Transverse colon (tissue), 4 donors: Measurements from ENCODE around the gene RAB36. TPM values are rescaled to one million over a fixed set of nuclear protein-coding genes. Genes with fewer than 3 reads are reported as not detected.

Experiments used
- DNase-seq: peaks from one replicate; pipeline ENCODE4 v3.0.0-alpha.2; 2019
- H3K27ac ChIP-seq, 4 donors: fragments of 200-600 bp; sonication (generic); 2 replicates each; pipeline ENCODE4 v1.5.1; 2016 to 2018; ENCODE audit warnings: inconsistent platforms in 4 of 4
- H3K27me3 ChIP-seq: fragments of 200-600 bp; sonication (generic); 2 replicates; pipeline ENCODE4 v1.5.1; 2017; ENCODE audit warnings: inconsistent platforms
- H3K36me3 ChIP-seq, 4 donors: fragments of 200-600 bp; sonication (generic); 2 replicates each; pipeline ENCODE4 v1.5.1; 2017 to 2019; ENCODE audit warnings: inconsistent platforms in 4 of 4
- H3K4me1 ChIP-seq, 4 donors: fragments of 200-600 bp; sonication (generic); 2 replicates each; pipeline ENCODE4 v1.5.1; 2017 to 2020; ENCODE audit warnings: inconsistent platforms in 4 of 4
- H3K4me3 ChIP-seq, 4 donors: fragments of 200-600 bp; sonication (generic); 1 replicate in 1 of 4; 2 replicates in 3 of 4; pipeline versions ENCODE4 v1.5.1 to v1.6.1; 2017 to 2019; ENCODE audit warnings: inconsistent platforms in 4 of 4
- H3K9me3 ChIP-seq, 2 donors: fragments of 200-600 bp; sonication (generic); 2 replicates each; pipeline ENCODE4 v1.5.1; 2017 to 2019; ENCODE audit warnings: inconsistent platforms in 2 of 2
- EP300 ChIP-seq: sonication (generic); formaldehyde crosslinking; IDR thresholded peaks from one replicate; pipeline ENCODE4 v1.6.1; 2017; ENCODE audit warnings: antibody characterized with exemption, low read depth
- POLR2A ChIP-seq: fragments of 450-650 bp; IDR thresholded peaks from one replicate; pipeline ENCODE4 v1.6.1; 2016; ENCODE audit warnings: antibody characterized with exemption, mild to moderate bottlenecking, moderate library complexity
- POLR2AphosphoS5 ChIP-seq, 3 donors: sonication (generic); formaldehyde crosslinking; IDR thresholded peaks; one replicate each; pipeline ENCODE4 v1.6.1; 2016; ENCODE audit warnings: antibody characterized with exemption in 3 of 3
- WGBS, 2 donors: methylation state at CpG; one replicate each; pipeline ENCODE4 v1.1.5; 2018; ENCODE audit warnings: low coverage in 1 of 2; 5-methylcytosine and 5-hydroxymethylcytosine counted together
- in situ Hi-C, 4 donors: fragments of 200-750 bp; cut with MboI; loops; one replicate each; pipeline versions ENCODE4 v1.15.0 to v1.15.1; 2017; ENCODE audit warnings: low sequenced_read_pairs in 3 of 4, low pct_ligation_motif_present in 1 of 4, low pct_unique_long_range_greater_than_20kb in 1 of 4
- intact Hi-C: fragments of 100-400 bp; cut with DNase I; formaldehyde crosslinking; loops from one replicate; pipeline ENCODE4 v1.15.1; 2023; ENCODE audit warnings: low total_unique reads
- total RNA-seq, 4 donors: library from RNA; depleted of rRNA; stranded (reverse); fragments of >200 nt; gene quantifications; one replicate each; pipeline ENCODE4 v1.1.0, GENCODE V29; 2016
- TF ChIP-seq, protein P1 (sequence below), 5 experiments: fragments of 200-600 bp in 3 of 5; fragments of 450-650 bp in 2 of 5; sonication (generic) in 3 of 5; IDR thresholded peaks; 1 replicate in 2 of 5; 2 replicates in 3 of 5; pipeline ENCODE4 v1.5.1; 2016 to 2017; ENCODE audit warnings: antibody characterized with exemption in 5 of 5, inconsistent platforms in 3 of 5, mild to moderate bottlenecking in 2 of 5, moderate library complexity in 1 of 5

The RAB36 gene
- total RNA-seq, 4 donors from 2014 or later, result 0.37 to 1.1 (median 0.82) TPM; not detected in 1

DNA sequence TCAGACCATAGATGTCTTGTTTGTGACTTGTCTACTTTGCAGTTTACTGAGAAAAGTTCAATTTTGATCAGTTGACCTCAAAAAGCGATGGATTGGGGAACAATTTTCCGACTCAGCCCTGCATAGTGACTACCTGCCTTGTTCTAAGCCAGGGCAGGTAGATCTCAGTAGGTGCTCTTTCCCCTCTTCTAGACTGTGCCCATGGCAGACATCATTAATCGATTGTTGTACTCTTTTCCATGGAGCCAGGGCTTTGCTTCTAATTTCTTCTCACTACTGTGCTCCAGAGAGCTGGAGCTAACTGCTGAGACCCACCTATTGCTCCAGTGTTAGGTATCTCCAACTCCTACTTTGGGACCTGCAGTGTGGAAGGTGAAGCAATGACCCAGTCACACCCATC is 9.9 kb downstream of the RAB36 start:
- TF ChIP-seq POLR2A, result no peak
- TF ChIP-seq POLR2AphosphoS5 (IDR thresholded peaks at IDR 0.05), result no peak
- TF ChIP-seq, protein P1, sequence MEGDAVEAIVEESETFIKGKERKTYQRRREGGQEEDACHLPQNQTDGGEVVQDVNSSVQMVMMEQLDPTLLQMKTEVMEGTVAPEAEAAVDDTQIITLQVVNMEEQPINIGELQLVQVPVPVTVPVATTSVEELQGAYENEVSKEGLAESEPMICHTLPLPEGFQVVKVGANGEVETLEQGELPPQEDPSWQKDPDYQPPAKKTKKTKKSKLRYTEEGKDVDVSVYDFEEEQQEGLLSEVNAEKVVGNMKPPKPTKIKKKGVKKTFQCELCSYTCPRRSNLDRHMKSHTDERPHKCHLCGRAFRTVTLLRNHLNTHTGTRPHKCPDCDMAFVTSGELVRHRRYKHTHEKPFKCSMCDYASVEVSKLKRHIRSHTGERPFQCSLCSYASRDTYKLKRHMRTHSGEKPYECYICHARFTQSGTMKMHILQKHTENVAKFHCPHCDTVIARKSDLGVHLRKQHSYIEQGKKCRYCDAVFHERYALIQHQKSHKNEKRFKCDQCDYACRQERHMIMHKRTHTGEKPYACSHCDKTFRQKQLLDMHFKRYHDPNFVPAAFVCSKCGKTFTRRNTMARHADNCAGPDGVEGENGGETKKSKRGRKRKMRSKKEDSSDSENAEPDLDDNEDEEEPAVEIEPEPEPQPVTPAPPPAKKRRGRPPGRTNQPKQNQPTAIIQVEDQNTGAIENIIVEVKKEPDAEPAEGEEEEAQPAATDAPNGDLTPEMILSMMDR (IDR thresholded peaks at IDR 0.05), result no peak
- TF ChIP-seq EP300, result no peak
- peaks cover 0 to 5% (median 2%) of the 10 kb centered on the region in 4 donors for H3K4me1 ChIP-seq
- H3K27ac ChIP-seq, result no peak overlapping the region
- in situ Hi-C loops, result loop anchor here in 1 of 4 donors (25.0 kb wide), 1 partner anchor 232 kb away; no protein-coding TSS in a partner anchor
- no peak overlapping the region for H3K4me3 ChIP-seq
- H3K27me3 ChIP-seq, result no peaks in the 10 kb centered on the region
- intact Hi-C loops, result no loop called here
- 80 to 94% methylated on average over 1 to 3 of the region's 3 CpGs for WGBS, 2 donors
- no peaks in the 10 kb centered on the region for H3K36me3 ChIP-seq
- no peak for DNase-seq
- H3K9me3 ChIP-seq, result no peaks in the 10 kb centered on the region

DNA sequence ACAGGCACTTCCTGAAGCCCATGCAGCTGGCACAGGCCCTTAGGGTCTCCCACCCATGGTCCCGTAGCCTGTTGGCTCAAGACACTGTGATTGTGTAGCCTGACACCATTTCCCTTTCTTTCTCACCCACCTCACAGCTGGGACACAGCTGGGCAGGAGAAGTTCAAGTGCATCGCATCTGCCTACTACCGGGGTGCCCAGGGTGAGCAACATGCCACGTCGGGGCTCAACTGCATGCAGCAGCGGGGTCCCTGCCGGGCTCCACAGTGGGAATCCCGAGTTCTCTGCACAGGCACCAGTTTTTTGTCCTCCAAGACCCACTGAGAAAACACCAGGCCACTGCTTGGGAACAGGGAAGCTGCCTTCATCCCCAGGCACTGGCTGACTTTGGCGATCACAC is 10.6 kb downstream of the RAB36 start:
- intact Hi-C loops, result no loop called here
- WGBS, 2 donors, result 96 to 100% methylated on average over 1 to 9 of the region's 9 CpGs

DNA sequence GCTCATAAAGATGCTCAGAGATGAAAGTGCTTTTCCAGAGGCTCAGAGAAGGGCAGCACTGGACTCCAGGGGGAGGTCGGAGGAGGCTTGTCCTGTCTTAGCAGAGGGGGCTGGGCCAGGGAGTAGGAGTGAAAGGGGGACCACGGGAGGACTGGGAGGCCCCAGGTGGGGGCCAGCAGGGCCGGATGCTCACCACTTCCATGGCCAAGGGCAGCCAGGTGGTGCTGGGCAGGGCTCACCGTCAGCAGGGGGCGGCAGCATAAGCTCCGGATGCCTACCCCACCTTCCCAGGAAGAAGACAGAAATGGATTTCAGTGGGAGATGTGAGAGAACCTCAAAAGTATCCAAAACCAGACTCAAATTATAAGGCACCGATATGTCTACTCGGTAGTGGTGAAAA is 11.0 kb downstream of the RAB36 start:
- no peak for TF ChIP-seq POLR2A
- no peak for TF ChIP-seq POLR2AphosphoS5 (IDR thresholded peaks at IDR 0.05)
- TF ChIP-seq, protein P1 (IDR thresholded peaks at IDR 0.05), result no peak
- TF ChIP-seq EP300, result no peak
- H3K27me3 ChIP-seq, result no peaks in the 10 kb centered on the region
- H3K36me3 ChIP-seq, result no peaks in the 10 kb centered on the region
- no peak overlapping the region for H3K4me3 ChIP-seq
- H3K9me3 ChIP-seq, result no peaks in the 10 kb centered on the region
- H3K27ac ChIP-seq, result no peak overlapping the region
- DNase-seq, result no peak
- intact Hi-C loops, result no loop called here
- in situ Hi-C loops, result loop anchor here in 1 of 4 donors (25.0 kb wide), 1 partner anchor 231 kb away; no protein-coding TSS in a partner anchor
- H3K4me1 ChIP-seq, result peaks cover 0 to 5% (median 2%) of the 10 kb centered on the region in 4 donors
- WGBS, 2 donors, result 52 to 100% methylated on average over 2 to 8 of the region's 8 CpGs

More for the DNA sequence above, 10.6 kb downstream of the RAB36 start:
- Histone ChIP-seq H3K9me3 (no peaks in the 10 kb centered on the region), H3K27me3 (no peaks in the 10 kb centered on the region), H3K36me3 (no peaks in the 10 kb centered on the region), H3K27ac (no peak overlapping the region), H3K4me1 (peaks cover 0 to 5% (median 2%) of the 10 kb centered on the region in 4 donors), H3K4me3 (no peak overlapping the region)
- in situ Hi-C loops, result loop anchor here in 1 of 4 donors (25.0 kb wide), 1 partner anchor 231 kb away; no protein-coding TSS in a partner anchor
- DNase-seq, result no peak
- TF ChIP-seq EP300 (no peak), POLR2A (no peak), POLR2AphosphoS5 (IDR thresholded peaks at IDR 0.05) (no peak)
- TF ChIP-seq, protein P1 (IDR thresholded peaks at IDR 0.05), result no peak

DNA sequence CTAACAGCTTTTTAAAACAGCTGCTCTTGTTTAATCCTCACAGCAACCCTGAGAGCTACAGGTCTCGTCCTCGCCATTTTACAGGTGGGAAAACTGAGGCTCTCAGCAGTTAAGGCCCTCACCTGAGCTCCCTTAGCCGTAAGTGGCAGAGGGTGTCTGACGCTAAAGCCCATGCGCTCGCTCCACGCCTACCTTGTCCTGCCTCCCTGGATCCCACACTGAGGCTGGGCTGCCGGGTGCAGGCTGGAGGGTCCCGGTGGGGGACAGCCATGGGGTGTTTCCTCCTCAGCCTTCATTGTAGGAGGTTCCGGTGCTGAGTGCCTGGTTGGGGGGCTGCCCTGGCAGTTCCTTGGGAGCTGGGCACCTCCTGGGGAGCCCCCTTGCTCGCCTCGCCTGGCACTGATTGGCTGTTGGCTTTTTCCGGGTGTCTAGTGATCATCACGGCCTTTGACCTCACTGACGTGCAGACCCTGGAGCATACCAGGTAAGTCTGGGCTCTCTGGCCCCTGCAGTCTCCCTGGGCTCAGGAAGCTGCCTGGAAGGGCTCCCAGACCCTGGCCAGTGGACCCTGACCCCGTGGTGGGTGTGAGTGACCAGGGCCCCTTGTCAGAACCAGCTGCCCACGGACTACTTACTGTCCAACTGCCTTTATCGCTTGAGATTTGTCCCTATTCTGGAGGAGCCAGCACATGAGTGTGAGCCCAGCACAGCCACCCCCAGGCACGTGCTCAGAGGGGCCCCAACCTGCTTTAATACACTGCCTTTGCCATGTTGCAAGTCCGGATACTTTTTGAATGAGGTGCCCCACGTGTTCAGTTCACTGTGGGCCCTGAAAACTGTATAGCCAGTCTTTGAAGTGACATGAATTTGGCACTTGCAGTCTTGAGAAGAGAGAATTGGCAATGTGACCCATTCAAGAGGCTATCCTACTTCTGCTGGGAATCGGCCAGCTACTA is 12.6 kb downstream of the RAB36 start:
- 71% methylated on average over 20 of the region's 22 CpGs; no CpG with 5 or more reads in 1 of the 2 donors for WGBS, 2 donors
- no peak for DNase-seq
- Histone ChIP-seq H3K36me3 (no peaks in the 10 kb centered on the region), H3K27me3 (no peaks in the 10 kb centered on the region), H3K4me1 (peaks cover 0 to 5% (median 2%) of the 10 kb centered on the region in 4 donors), H3K4me3 (no peak overlapping the region), H3K9me3 (no peaks in the 10 kb centered on the region), H3K27ac (no peak overlapping the region)
- in situ Hi-C loops (loop anchor here in 1 of 4 donors (25.0 kb wide), 1 partner anchor 229 kb away; no protein-coding TSS in a partner anchor), intact Hi-C loops (no loop called here)
- no peak for TF ChIP-seq POLR2AphosphoS5 (IDR thresholded peaks at IDR 0.05)
- TF ChIP-seq POLR2A, result no peak
- TF ChIP-seq, protein P1 (IDR thresholded peaks at IDR 0.05), result no peak
- no peak for TF ChIP-seq EP300
